HG03280 (cell line): Measurements from ENCODE around the gene LAMA4.
A peak's percentile ranks its signal among the peaks of the same experiment; 100 is the strongest.
"Not testable (repeated sequence)": the region's sequence is repeated elsewhere in the genome, so short reads cannot be mapped to it uniquely, and the experiment has no call there.

Experiments
- ATAC-seq: cut with Tn5 transposase; IDR thresholded peaks from one replicate; pipeline ENCODE4 v1.9.1; 2021; ENCODE audit warnings: mild to moderate bottlenecking, moderate library complexity; ENCODE audit not compliant: unreplicated experiment

LAMA4 gene

DNA sequence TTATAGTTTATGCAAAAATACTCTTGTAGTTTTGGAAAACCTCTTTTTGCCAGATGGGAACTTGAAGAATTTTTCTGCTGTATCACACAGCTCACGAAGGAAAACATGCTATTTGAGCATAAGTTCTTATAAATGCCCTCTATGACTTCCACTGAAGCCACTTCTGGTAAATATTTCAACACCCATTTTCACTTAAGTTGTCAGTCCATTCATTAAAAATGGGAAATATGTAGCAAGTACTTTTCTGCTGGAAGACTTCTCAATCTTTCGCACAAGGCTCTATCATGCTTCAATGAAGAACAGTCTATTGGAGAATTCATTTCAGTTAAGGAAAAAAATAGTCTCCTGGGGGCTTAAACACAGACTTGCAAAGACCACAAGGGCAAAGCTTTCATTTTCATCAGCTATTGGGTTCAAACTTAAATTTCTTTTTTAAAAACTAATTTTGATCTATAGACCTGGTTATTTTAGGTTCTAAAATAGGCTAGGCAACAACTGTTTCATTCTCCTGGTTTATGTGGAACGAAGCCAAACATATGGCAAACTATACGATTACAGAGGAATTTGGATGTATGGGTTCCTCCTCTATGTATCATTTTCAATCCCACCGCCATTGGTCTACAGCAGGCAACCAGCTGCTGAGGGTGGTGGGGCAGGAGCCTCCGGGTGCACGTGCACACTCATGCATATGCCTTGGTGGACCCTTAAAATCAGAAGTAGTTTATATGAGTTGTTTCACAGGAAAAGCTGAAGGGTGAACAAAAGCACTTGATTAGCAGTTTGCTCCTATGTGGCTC, 38.7 kb downstream of the LAMA4 start:
- no peak for ATAC-seq

GRCh38 chr6:112214739-112215269, 39.6 kb downstream of the LAMA4 start:
- ATAC-seq: no peak

- ATAC-seq: no peak
These were observed 43.5 kb downstream of the LAMA4 start for GRCh38 chr6:112210852-112211251.

- ATAC-seq: no peak
These were observed 45.2 kb downstream of the LAMA4 start for GRCh38 chr6:112209131-112209530.

DNA sequence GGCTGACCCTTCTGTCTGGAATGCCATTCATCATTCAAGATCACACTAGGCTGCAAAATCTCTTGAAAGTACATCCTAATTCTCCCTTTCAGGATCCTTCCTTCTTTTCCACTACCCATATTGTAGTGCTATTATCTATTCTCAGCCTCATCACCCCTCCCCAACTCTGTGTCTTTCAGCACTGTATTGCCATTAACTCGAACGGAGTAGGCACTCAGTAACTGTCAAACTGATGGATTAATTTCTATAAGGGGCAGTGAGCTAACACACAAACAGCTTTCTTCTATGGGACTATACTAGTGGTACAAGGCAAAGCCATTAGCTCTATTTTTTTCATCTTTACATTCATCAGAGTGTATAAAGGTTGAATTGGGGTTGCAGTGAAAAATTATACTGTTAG, 46.6 kb downstream of the LAMA4 start:
- no peak for ATAC-seq

- ATAC-seq: no peak
These were observed 47.2 kb downstream of the LAMA4 start for GRCh38 chr6:112207131-112207530.

DNA sequence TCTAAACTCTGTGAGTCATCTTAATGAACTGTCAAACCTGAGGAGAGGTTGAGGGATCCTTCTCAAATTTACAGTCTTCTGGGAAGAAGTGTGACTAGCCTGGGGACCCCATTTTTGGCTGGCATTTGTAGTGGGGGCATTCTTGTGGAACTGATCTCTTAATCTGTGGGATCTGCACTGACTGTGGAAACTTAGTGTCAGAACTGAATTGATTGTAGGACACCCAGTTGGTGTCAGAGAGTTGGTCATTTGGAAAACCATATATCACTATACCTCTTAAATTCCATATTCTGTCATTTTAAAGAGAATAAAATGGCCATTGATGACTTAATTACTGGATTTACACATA, 48.3 kb downstream of the LAMA4 start:
- no peak for ATAC-seq

DNA sequence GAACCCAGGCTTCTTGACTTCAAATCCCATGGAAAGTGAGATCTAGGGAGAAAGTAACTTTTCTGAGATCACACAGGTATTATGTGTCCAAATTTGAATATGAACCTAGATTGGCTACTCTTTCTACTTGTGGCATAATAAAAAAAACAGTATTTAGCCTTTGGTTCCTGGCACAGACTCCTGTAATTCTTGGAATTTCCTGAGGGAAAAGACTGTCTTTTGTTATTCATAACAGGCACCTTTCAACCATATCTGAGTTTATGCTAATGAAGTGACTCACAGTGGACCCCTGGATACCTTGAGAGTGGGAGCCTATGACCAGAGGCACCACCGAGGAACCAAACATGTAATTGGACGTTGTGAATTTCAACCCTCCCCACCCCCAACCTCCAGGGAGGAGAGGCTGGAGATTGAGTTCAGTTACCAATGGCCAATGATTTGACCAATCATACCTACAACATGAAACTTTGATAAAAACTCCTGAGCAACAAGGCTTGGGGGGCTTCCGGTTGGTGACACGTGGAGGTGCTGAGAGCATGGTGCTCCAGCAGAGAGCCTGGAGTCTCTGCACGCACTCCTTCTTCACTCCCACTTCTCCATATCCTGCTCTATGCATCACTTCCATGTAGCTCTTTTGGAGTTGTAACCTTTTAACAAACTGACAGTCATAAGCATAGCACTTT, 48.8 kb downstream of the LAMA4 start:
- ATAC-seq: no peak

GRCh38 chr6:112204350-112204706, 50.0 kb downstream of the LAMA4 start:
- ATAC-seq: no peak

DNA sequence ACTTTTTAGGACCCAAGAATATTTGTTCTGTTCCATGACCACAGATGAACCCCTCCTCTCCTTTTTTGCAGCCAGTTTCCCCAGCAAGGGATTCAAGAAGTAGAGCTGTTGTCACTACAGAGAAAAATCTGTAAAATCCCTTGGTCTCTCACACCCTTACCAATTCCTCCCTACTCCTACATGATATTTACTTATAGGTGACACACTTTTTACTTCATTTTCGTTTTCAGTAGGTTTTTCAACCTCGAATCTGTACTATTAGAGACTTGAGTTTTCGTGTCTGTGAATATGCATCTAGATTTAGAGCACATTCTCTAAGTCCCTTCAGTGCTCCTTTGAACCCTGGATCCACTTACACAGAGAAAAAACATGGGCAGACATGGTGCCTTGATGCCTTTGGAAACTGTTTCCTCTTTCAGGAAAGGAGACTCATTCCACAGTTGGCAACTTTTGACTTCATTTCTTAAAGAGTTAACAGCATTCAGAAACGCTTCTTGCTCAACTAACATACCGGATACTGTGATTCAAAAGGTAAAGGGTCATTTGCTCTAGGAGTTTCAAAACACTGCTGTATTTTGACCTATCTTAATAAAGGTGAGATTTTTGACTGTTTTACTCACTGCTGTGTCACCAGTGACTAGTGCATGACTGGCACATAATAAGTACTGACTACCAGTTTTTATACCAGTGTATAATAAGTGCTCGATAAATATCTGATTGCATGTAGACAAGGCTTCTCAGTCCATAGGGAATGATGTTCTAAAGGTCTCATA, 50.6 kb downstream of the LAMA4 start:
- ATAC-seq: no peak

DNA sequence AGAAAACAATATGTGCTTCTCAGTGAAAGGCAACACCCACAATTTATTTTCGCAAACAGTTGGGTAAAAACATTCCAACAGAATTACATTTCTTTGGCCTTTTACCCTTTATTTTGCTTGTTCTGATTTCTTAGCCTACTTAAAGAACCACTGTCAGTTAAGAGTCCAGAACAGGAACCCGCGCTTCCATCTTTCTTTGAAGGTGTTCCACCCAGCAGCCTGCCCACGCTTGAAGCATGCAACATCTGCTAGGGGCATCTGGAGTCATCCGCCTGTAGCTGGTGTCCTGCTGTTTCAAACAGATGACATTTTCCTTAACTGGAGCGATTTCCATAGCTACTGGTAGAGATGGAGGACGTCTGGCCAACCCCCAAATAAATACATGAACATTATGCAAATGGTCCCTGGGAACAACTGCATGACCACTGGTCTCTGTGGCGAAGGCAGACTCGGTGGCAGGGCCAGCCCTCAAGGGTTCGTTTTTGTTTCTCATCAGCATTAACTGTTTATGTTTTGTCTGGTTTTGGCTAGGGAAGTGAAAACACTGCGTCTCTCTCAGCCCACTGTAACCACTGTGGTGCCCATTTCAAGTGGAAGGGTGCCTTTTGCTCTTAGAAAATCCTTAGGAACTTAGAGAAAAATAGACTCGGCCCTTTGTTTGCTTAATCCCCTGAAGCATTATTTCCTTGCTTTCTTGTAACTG, 51.6 kb downstream of the LAMA4 start:
- ATAC-seq: peak; percentile 80

GRCh38 chr6:112200185-112200914, 54.0 kb downstream of the LAMA4 start:
- ATAC-seq: not testable (repeated sequence)

- ATAC-seq: no peak
These were observed 55.4 kb downstream of the LAMA4 start for GRCh38 chr6:112199001-112199403.

- ATAC-seq: no peak
These were observed 55.8 kb downstream of the LAMA4 start for GRCh38 chr6:112198582-112198981.

DNA sequence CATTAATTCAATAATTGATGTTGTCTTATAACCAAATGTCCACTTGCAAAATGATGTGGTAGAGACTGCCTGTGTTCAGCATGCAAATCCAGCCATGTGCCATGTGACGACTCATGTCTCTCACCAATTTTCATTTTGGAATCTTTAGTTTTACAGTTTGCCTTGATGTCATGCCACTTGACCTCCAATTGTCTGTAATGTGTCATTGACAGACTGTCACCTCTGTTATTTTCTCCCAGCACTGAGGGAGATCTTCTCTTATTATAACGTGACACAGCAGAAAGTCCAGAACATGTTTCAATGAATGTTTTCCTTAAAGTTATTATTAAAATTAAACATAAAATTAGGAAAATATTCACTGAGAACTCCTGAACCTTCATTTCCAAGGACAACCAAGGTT, 56.7 kb downstream of the LAMA4 start:
- ATAC-seq: no peak

GRCh38 chr6:112196306-112196705, 58.1 kb downstream of the LAMA4 start:
- no peak for ATAC-seq

DNA sequence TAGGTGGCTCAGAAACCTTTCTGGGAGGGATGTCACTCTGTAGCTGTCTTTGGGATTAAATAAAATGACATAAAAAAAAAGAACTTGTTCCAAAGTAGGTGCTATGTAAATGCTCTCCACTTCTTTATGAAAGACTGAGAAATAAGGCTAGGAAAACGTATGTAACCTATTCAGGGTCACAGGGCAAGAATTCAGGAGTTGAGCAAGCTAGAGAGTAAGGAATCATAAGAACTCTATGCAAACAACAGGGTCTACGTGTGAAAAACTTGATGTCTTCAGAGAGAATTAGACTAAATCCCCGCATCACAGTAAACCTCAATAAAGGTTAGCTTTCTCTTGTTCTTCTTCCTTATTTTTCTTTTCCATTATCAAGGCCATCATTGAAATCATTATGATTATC, 59.2 kb downstream of the LAMA4 start:
- ATAC-seq: no peak

DNA sequence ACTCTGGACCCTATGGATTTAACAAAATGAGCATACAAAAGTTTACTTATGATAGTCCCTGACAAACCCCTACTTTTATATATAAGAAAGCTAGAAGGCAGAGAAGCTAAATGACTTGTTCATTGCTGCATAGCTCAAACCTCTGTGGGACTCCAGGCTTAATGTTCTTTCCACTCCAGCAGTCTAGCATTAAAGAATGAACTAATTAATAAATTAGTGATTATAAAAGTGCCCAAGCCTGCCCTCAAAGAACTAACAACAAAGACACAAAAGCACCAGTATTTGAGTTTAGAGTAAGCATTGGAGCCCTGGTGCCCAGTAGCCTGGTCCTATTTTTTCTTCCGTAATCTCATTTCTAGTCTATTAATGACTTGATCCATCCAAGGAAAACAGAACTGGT, 59.9 kb downstream of the LAMA4 start:
- ATAC-seq: no peak

DNA sequence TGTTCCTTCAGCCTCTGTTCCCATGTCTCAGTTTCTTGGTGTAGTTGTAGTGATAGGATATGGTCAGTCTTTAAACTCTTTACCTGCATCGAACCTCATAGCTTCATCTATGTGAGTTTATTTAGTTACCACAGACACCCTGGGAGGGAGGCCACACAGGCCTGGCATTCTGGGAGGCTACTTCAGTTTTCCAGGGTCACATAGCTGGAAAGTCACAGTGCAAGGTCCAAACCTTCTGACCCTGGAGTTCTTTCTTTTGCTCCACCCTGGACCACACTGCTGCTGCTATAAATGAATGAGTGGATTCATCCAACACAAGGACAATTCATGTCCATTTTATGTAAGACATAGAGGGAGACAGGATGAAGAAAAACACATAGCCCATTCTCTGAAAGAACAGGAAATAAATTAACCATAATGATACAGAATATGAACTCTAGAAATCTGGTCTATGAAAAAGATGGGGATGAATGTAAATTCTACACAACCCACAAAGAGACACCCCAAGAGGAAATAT, 60.8 kb downstream of the LAMA4 start:
- no peak for ATAC-seq

DNA sequence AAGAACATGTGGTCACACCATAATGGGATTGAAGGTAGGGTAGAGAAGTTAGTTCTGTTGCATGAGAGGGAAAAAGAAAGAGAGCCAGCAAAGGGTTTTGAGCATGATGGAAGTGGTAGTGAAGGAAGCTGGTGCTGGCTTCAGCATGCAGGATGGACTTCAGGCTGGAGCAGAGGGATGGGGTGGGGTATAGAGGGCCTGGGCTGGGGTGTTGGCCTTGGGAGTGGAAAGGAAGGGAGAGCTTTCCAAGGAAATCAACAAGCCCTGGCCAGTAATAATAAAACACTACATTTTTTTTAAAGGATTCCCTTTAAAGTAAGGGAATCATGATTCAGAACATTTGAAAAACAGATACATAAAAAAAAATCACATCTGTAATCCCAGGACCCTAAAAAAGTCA, 61.2 kb downstream of the LAMA4 start:
- ATAC-seq: no peak
